ENCODE measurements around the gene DENND1A.

The DENND1A gene

GRCh38 chr9:123445981-123446610 is 483.8 kb downstream of the DENND1A start:
- Histone ChIP-seq H3K4me1 (ENCODE audit: control insufficient read depth, insufficient read depth, low read length) (no peaks in the 10 kb centered on the region), H3K9me3 (ENCODE audit: control insufficient read depth in 2 of 2, low read length in 2 of 2) (no peaks in the 10 kb centered on the region), H3K9ac (ENCODE audit: low read length in 2 of 2) (no peak overlapping the region), H3K4me3 (ENCODE audit: low read length in 2 of 2) (no peak overlapping the region), H3K27ac (ENCODE audit: low read length) (no peak overlapping the region), H3K27me3 (ENCODE audit: control insufficient read depth in 1 of 2, insufficient read depth in 2 of 2, low read length in 2 of 2) (no peaks in the 10 kb centered on the region), H3K36me3 (ENCODE audit: control insufficient read depth in 2 of 2, insufficient read depth in 2 of 2, low read length in 2 of 2) (peaks cover 2% of the 10 kb centered on the region in 2 donors)

- H3K27ac ChIP-seq (ENCODE audit: low read length), result no peak overlapping the region
- no peak overlapping the region for H3K4me3 ChIP-seq (ENCODE audit: low read length in 2 of 2)
- H3K27me3 ChIP-seq (ENCODE audit: control insufficient read depth in 1 of 2, insufficient read depth in 2 of 2, low read length in 2 of 2), result no peaks in the 10 kb centered on the region
- peaks cover under 1 to 2% of the 10 kb centered on the region in 2 donors for H3K36me3 ChIP-seq (ENCODE audit: control insufficient read depth in 2 of 2, insufficient read depth in 2 of 2, low read length in 2 of 2)
- no peaks in the 10 kb centered on the region for H3K9me3 ChIP-seq (ENCODE audit: control insufficient read depth in 2 of 2, low read length in 2 of 2)
- H3K9ac ChIP-seq (ENCODE audit: low read length in 2 of 2), result no peak overlapping the region
- no peaks in the 10 kb centered on the region for H3K4me1 ChIP-seq (ENCODE audit: control insufficient read depth, insufficient read depth, low read length)
Observed at GRCh38 chr9:123445116-123445515, 484.8 kb downstream of the DENND1A start.

DNA sequence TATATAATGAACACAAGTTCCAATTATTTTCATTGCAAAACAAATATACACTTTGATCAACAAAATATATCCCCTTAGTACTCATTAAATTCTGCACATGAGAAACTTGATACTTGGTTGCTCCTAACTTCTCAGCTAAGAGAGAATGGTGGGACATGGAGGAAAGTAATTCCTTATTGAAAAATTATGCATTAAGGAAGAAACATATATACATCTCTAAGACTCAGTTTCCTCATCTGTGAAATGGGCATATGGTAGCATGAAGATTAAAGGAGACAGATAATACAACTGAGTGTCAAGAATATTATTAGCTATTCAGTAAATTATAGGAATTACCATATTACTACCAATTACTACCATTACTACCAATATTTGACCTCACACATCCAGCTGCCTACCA is 488.2 kb downstream of the DENND1A start:
- Histone ChIP-seq H3K27ac (ENCODE audit: low read length) (no peak overlapping the region), H3K36me3 (ENCODE audit: control insufficient read depth in 2 of 2, insufficient read depth in 2 of 2, low read length in 2 of 2) (peaks cover 6 to 8% of the 10 kb centered on the region in 2 donors), H3K4me3 (ENCODE audit: low read length in 2 of 2) (no peak overlapping the region), H3K9me3 (ENCODE audit: control insufficient read depth in 2 of 2, low read length in 2 of 2) (no peaks in the 10 kb centered on the region), H3K4me1 (ENCODE audit: control insufficient read depth, insufficient read depth, low read length) (no peaks in the 10 kb centered on the region), H3K27me3 (ENCODE audit: control insufficient read depth in 1 of 2, insufficient read depth in 2 of 2, low read length in 2 of 2) (no peaks in the 10 kb centered on the region), H3K9ac (ENCODE audit: low read length in 2 of 2) (no peak overlapping the region)

DNA sequence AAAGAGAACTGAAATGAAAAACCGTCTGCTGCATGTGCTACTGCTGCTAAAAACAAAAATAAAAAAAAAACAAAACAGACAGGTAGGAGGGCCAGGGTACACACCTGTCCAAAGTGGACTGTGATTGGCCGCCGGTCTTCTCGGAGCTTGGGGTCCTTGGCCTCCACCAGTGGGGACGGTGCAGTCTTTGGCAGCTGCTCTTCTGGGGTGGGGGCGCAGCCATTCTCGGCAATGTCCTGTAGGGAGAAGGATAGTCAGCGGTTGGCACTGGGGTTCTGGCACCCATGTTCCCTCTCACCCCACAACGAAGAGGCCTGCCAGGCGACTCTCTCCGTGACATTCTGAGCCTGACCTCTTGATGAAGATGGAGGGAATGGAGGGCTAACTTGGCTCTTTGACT is 489.7 kb downstream of the DENND1A start:
- Histone ChIP-seq H3K36me3 (ENCODE audit: control insufficient read depth in 2 of 2, insufficient read depth in 2 of 2, low read length in 2 of 2) (peaks cover 8 to 9% of the 10 kb centered on the region in 2 donors), H3K9me3 (ENCODE audit: control insufficient read depth in 2 of 2, low read length in 2 of 2) (no peaks in the 10 kb centered on the region), H3K4me3 (ENCODE audit: low read length in 2 of 2) (no peak overlapping the region), H3K27me3 (ENCODE audit: control insufficient read depth in 1 of 2, insufficient read depth in 2 of 2, low read length in 2 of 2) (no peaks in the 10 kb centered on the region), H3K9ac (ENCODE audit: low read length in 2 of 2) (no peak overlapping the region), H3K27ac (ENCODE audit: low read length) (no peak overlapping the region), H3K4me1 (ENCODE audit: control insufficient read depth, insufficient read depth, low read length) (no peaks in the 10 kb centered on the region)

DNA sequence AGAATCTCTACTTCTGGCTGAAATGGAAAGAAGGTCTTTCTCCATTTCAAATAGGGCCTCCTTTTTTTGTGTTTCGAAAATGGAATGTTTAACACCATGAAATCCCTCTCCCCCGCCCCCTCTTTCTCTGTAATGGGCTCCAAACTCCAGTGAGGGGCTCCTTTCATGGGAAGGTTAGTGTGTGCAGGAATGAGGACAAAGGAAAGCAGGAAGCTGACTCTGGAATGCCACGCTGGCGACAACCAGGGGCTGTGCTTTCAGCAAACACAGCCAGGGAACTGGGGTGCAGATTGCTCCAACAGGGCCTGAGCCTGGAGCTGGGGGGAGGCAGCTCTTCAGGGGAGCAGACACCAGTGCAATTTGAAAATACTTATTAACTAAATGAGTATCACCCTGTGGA is 491.1 kb downstream of the DENND1A start:
- no peak overlapping the region for H3K9ac ChIP-seq (ENCODE audit: low read length in 2 of 2)
- H3K27me3 ChIP-seq (ENCODE audit: control insufficient read depth in 1 of 2, insufficient read depth in 2 of 2, low read length in 2 of 2), result no peaks in the 10 kb centered on the region
- H3K4me1 ChIP-seq (ENCODE audit: control insufficient read depth, insufficient read depth, low read length), result no peaks in the 10 kb centered on the region
- H3K36me3 ChIP-seq (ENCODE audit: control insufficient read depth in 2 of 2, insufficient read depth in 2 of 2, low read length in 2 of 2), result peaks cover 8 to 9% of the 10 kb centered on the region in 2 donors
- H3K9me3 ChIP-seq (ENCODE audit: control insufficient read depth in 2 of 2, low read length in 2 of 2), result no peaks in the 10 kb centered on the region
- H3K4me3 ChIP-seq (ENCODE audit: low read length in 2 of 2), result no peak overlapping the region
- H3K27ac ChIP-seq (ENCODE audit: low read length), result no peak overlapping the region

- H3K4me3 ChIP-seq (ENCODE audit: low read length in 2 of 2), result no peak overlapping the region
- H3K9ac ChIP-seq (ENCODE audit: low read length in 2 of 2), result no peak overlapping the region
- H3K27me3 ChIP-seq (ENCODE audit: control insufficient read depth in 1 of 2, insufficient read depth in 2 of 2, low read length in 2 of 2), result no peaks in the 10 kb centered on the region
- no peak overlapping the region for H3K27ac ChIP-seq (ENCODE audit: low read length)
- peaks cover 8 to 9% of the 10 kb centered on the region in 2 donors for H3K36me3 ChIP-seq (ENCODE audit: control insufficient read depth in 2 of 2, insufficient read depth in 2 of 2, low read length in 2 of 2)
- H3K9me3 ChIP-seq (ENCODE audit: control insufficient read depth in 2 of 2, low read length in 2 of 2), result no peaks in the 10 kb centered on the region
- H3K4me1 ChIP-seq (ENCODE audit: control insufficient read depth, insufficient read depth, low read length), result no peaks in the 10 kb centered on the region
Observed at GRCh38 chr9:123438321-123438720, 491.6 kb downstream of the DENND1A start.

DNA sequence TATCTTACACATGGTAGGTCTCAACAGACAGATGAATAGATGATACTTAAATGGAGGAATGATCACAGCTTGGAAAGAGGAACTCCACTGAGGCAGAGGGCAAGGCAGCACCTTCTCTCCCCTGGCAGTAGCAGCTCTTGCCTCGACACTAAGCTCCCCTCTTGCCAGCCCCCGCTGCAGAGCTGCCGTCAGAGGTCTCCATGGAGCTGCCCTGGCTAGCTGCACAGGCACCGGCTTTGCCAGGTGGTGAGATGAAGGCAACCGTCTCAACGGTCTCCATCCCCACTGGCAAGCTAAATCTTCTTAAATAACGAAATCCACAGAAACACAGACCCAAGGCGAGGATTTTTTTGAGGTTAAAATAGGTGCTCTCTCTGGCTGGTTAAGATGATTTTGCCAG is 492.7 kb downstream of the DENND1A start:
- Histone ChIP-seq H3K27me3 (ENCODE audit: control insufficient read depth in 1 of 2, insufficient read depth in 2 of 2, low read length in 2 of 2) (no peaks in the 10 kb centered on the region), H3K9ac (ENCODE audit: low read length in 2 of 2) (no peak overlapping the region), H3K4me1 (ENCODE audit: control insufficient read depth, insufficient read depth, low read length) (no peaks in the 10 kb centered on the region), H3K4me3 (ENCODE audit: low read length in 2 of 2) (no peak overlapping the region), H3K27ac (ENCODE audit: low read length) (no peak overlapping the region), H3K9me3 (ENCODE audit: control insufficient read depth in 2 of 2, low read length in 2 of 2) (no peaks in the 10 kb centered on the region), H3K36me3 (ENCODE audit: control insufficient read depth in 2 of 2, insufficient read depth in 2 of 2, low read length in 2 of 2) (peaks cover 6 to 14% of the 10 kb centered on the region in 2 donors)

GRCh38 chr9:123435471-123435870 is 494.5 kb downstream of the DENND1A start:
- Histone ChIP-seq H3K4me3 (ENCODE audit: low read length in 2 of 2) (no peak overlapping the region), H3K9me3 (ENCODE audit: control insufficient read depth in 2 of 2, low read length in 2 of 2) (peaks cover 0 to 2% of the 10 kb centered on the region in 2 donors), H3K9ac (ENCODE audit: low read length in 2 of 2) (no peak overlapping the region), H3K36me3 (ENCODE audit: control insufficient read depth in 2 of 2, insufficient read depth in 2 of 2, low read length in 2 of 2) (peaks cover 7 to 18% of the 10 kb centered on the region in 2 donors), H3K27me3 (ENCODE audit: control insufficient read depth in 1 of 2, insufficient read depth in 2 of 2, low read length in 2 of 2) (no peaks in the 10 kb centered on the region), H3K4me1 (ENCODE audit: control insufficient read depth, insufficient read depth, low read length) (no peaks in the 10 kb centered on the region), H3K27ac (ENCODE audit: low read length) (no peak overlapping the region)

GRCh38 chr9:123434619-123435240 is 495.2 kb downstream of the DENND1A start:
- H3K27me3 ChIP-seq (ENCODE audit: control insufficient read depth in 1 of 2, insufficient read depth in 2 of 2, low read length in 2 of 2), result no peaks in the 10 kb centered on the region
- no peak overlapping the region for H3K27ac ChIP-seq (ENCODE audit: low read length)
- no peak overlapping the region for H3K4me3 ChIP-seq (ENCODE audit: low read length in 2 of 2)
- H3K9me3 ChIP-seq (ENCODE audit: control insufficient read depth in 2 of 2, low read length in 2 of 2), result peaks cover 0 to 2% of the 10 kb centered on the region in 2 donors
- no peak overlapping the region for H3K9ac ChIP-seq (ENCODE audit: low read length in 2 of 2)
- H3K36me3 ChIP-seq (ENCODE audit: control insufficient read depth in 2 of 2, insufficient read depth in 2 of 2, low read length in 2 of 2), result peaks cover 9 to 18% of the 10 kb centered on the region in 2 donors
- H3K4me1 ChIP-seq (ENCODE audit: control insufficient read depth, insufficient read depth, low read length), result no peaks in the 10 kb centered on the region

DNA sequence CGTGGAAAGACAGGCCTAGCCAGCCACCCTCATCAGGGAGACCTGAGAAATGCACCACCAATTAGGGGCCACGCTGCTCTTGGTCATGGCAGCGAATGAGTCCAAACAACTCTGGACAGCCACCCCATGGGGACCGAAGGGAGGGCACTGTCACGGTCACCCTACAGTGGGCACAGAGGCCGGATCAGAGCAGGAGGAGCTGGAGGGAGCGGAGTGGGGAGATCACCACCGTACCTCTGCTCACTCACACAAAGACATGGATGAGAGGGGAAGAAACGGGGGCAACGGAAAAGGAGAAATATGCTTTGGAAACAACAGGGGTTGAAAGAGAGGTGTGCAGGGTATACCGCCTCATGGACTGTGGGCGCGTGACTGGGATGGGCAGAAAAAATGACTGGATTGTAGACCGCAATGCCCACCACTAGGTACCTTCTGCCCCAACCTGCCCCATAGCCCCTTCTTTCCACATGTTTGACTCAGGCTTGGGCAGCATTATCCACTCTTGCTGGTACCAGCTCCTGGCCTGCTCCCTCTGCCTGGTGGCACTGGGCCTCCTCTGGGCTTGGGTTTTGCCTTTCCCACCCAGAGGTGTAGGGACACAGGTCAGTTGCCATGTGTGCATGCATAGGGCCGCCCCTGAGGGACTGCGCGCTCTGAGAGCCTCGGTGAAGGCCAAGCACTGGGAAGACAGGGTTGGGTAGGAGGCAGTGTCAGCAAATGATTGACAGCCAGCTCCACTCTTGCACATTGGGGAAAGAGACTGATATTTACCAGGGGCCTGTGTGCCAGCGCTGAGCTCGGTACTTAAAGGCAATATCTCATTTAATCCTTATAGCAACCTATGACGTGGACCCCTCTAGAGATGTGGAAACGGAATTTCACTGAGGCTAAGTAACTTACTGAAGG is 497.3 kb downstream of the DENND1A start:
- Histone ChIP-seq H3K27ac (ENCODE audit: low read length) (no peak overlapping the region), H3K4me3 (ENCODE audit: low read length in 2 of 2) (no peak overlapping the region), H3K36me3 (ENCODE audit: control insufficient read depth in 2 of 2, insufficient read depth in 2 of 2, low read length in 2 of 2) (peaks cover 6 to 18% of the 10 kb centered on the region in 2 donors), H3K9me3 (ENCODE audit: control insufficient read depth in 2 of 2, low read length in 2 of 2) (peaks cover 0 to 2% of the 10 kb centered on the region in 2 donors), H3K4me1 (ENCODE audit: control insufficient read depth, insufficient read depth, low read length) (no peaks in the 10 kb centered on the region), H3K9ac (ENCODE audit: low read length in 2 of 2) (no peak overlapping the region), H3K27me3 (ENCODE audit: control insufficient read depth in 1 of 2, insufficient read depth in 2 of 2, low read length in 2 of 2) (no peaks in the 10 kb centered on the region)
